Measurements from ENCODE around the gene CD28.

The CD28 gene

GRCh38 chr2:203669820-203670219, 36.6 kb upstream of the CD28 start:
- H3K27me3 ChIP-seq (ENCODE audit: control insufficient read depth in 3 of 3, insufficient read depth in 3 of 3, low read depth in 1 of 3, low read length in 3 of 3), result no peaks in the 10 kb centered on the region
- no peak overlapping the region for H4K8ac ChIP-seq (ENCODE audit: low read depth, low read length)
- H3K79me1 ChIP-seq (ENCODE audit: low read depth, low read length), result no peaks in the 10 kb centered on the region
- no peak overlapping the region for H3K4ac ChIP-seq (ENCODE audit: low read length)
- H3K4me3 ChIP-seq (ENCODE audit: low read length in 2 of 2), result no peak overlapping the region
- no peak overlapping the region for H2BK15ac ChIP-seq (ENCODE audit: low read length)
- H3K14ac ChIP-seq (ENCODE audit: low read length), result no peak overlapping the region
- no peak overlapping the region for H2BK12ac ChIP-seq (ENCODE audit: low read length)
- H3K9me3 ChIP-seq (replicated peaks in 1 of 2; ENCODE audit: control insufficient read depth in 2 of 2, insufficient read depth in 1 of 2, low read depth in 1 of 2, low read length in 2 of 2), result no peaks in the 10 kb centered on the region
- H4K91ac ChIP-seq (ENCODE audit: low read depth, low read length, poor library complexity), result no peak overlapping the region
- H2AK5ac ChIP-seq (ENCODE audit: low read depth, low read length), result no peak overlapping the region
- H3K4me2 ChIP-seq (ENCODE audit: insufficient read depth, low read length, poor library complexity, severe bottlenecking), result no peak overlapping the region
- H2BK5ac ChIP-seq (ENCODE audit: low read length), result no peak overlapping the region
- no peak overlapping the region for H3K27ac ChIP-seq (replicated peaks; ENCODE audit: low read length)
- no peak overlapping the region for H2AFZ ChIP-seq (ENCODE audit: low read length)
- WGBS, 2 donors (ENCODE audit: extremely low coverage in 2 of 2, insufficient read length in 2 of 2, insufficient replicate concordance in 1 of 2), result no CpG with 5 or more reads among the region's 2 CpGs
- no peak overlapping the region for H3K18ac ChIP-seq (ENCODE audit: low read length)
- H3K36me3 ChIP-seq (replicated peaks in 1 of 2; ENCODE audit: control insufficient read depth in 2 of 2, insufficient read depth in 2 of 2, low read length in 2 of 2), result no peaks in the 10 kb centered on the region
- no peak overlapping the region for H3K9ac ChIP-seq (ENCODE audit: low read depth, low read length, poor library complexity)
- no peak overlapping the region for H3K23ac ChIP-seq (ENCODE audit: low read depth, low read length, poor library complexity)
- H2BK120ac ChIP-seq (ENCODE audit: low read depth, low read length), result no peak overlapping the region
- H3K4me1 ChIP-seq (ENCODE audit: control insufficient read depth in 2 of 2, insufficient read depth in 1 of 2, low read depth in 1 of 2, low read length in 2 of 2), result no peaks in the 10 kb centered on the region
- DNase-seq (ENCODE audit: low spot score), result no peak

- H3K27me3 ChIP-seq (ENCODE audit: control insufficient read depth in 3 of 3, insufficient read depth in 3 of 3, low read depth in 1 of 3, low read length in 3 of 3), result no peaks in the 10 kb centered on the region
- H3K18ac ChIP-seq (ENCODE audit: low read length), result no peak overlapping the region
- no peak overlapping the region for H3K4ac ChIP-seq (ENCODE audit: low read length)
- no peak overlapping the region for H2AK5ac ChIP-seq (ENCODE audit: low read depth, low read length)
- H3K14ac ChIP-seq (ENCODE audit: low read length), result no peak overlapping the region
- no peak overlapping the region for H4K91ac ChIP-seq (ENCODE audit: low read depth, low read length, poor library complexity)
- DNase-seq (ENCODE audit: low spot score), result no peak
- no peak overlapping the region for H3K27ac ChIP-seq (replicated peaks; ENCODE audit: low read length)
- H2BK5ac ChIP-seq (ENCODE audit: low read length), result no peak overlapping the region
- H2BK12ac ChIP-seq (ENCODE audit: low read length), result no peak overlapping the region
- no peak overlapping the region for H3K23ac ChIP-seq (ENCODE audit: low read depth, low read length, poor library complexity)
- no peak overlapping the region for H4K8ac ChIP-seq (ENCODE audit: low read depth, low read length)
- no peaks in the 10 kb centered on the region for H3K36me3 ChIP-seq (replicated peaks in 1 of 2; ENCODE audit: control insufficient read depth in 2 of 2, insufficient read depth in 2 of 2, low read length in 2 of 2)
- no peak overlapping the region for H2AFZ ChIP-seq (ENCODE audit: low read length)
- no peaks in the 10 kb centered on the region for H3K4me1 ChIP-seq (ENCODE audit: control insufficient read depth in 2 of 2, insufficient read depth in 1 of 2, low read depth in 1 of 2, low read length in 2 of 2)
- no peak overlapping the region for H2BK15ac ChIP-seq (ENCODE audit: low read length)
- no peak overlapping the region for H2BK120ac ChIP-seq (ENCODE audit: low read depth, low read length)
- no peak overlapping the region for H3K9ac ChIP-seq (ENCODE audit: low read depth, low read length, poor library complexity)
- H3K9me3 ChIP-seq (replicated peaks in 1 of 2; ENCODE audit: control insufficient read depth in 2 of 2, insufficient read depth in 1 of 2, low read depth in 1 of 2, low read length in 2 of 2), result no peaks in the 10 kb centered on the region
- H3K4me2 ChIP-seq (ENCODE audit: insufficient read depth, low read length, poor library complexity, severe bottlenecking), result no peak overlapping the region
- H3K79me1 ChIP-seq (ENCODE audit: low read depth, low read length), result no peaks in the 10 kb centered on the region
- H3K4me3 ChIP-seq (ENCODE audit: low read length in 2 of 2), result no peak overlapping the region
These were observed 35.5 kb upstream of the CD28 start for GRCh38 chr2:203670939-203671338.

GRCh38 chr2:203671876-203672275, 34.6 kb upstream of the CD28 start:
- no peaks in the 10 kb centered on the region for H3K27me3 ChIP-seq (ENCODE audit: control insufficient read depth in 3 of 3, insufficient read depth in 3 of 3, low read depth in 1 of 3, low read length in 3 of 3)

GRCh38 chr2:203672856-203673255, 33.6 kb upstream of the CD28 start:
- no CpG with 5 or more reads among the region's 3 CpGs for WGBS, 2 donors (ENCODE audit: extremely low coverage in 2 of 2, insufficient read length in 2 of 2, insufficient replicate concordance in 1 of 2)
- Histone ChIP-seq H3K27me3 (ENCODE audit: control insufficient read depth in 3 of 3, insufficient read depth in 3 of 3, low read depth in 1 of 3, low read length in 3 of 3) (no peaks in the 10 kb centered on the region), H3K9ac (ENCODE audit: low read depth, low read length, poor library complexity) (no peak overlapping the region), H3K36me3 (replicated peaks in 1 of 2; ENCODE audit: control insufficient read depth in 2 of 2, insufficient read depth in 2 of 2, low read length in 2 of 2) (no peaks in the 10 kb centered on the region), H3K4ac (ENCODE audit: low read length) (no peak overlapping the region), H3K79me1 (ENCODE audit: low read depth, low read length) (no peaks in the 10 kb centered on the region), H2BK15ac (ENCODE audit: low read length) (no peak overlapping the region), H3K27ac (replicated peaks; ENCODE audit: low read length) (no peak overlapping the region), H2BK5ac (ENCODE audit: low read length) (no peak overlapping the region), H3K4me2 (ENCODE audit: insufficient read depth, low read length, poor library complexity, severe bottlenecking) (no peak overlapping the region), H3K4me3 (ENCODE audit: low read length in 2 of 2) (no peak overlapping the region), H2AFZ (ENCODE audit: low read length) (no peak overlapping the region), H3K23ac (ENCODE audit: low read depth, low read length, poor library complexity) (no peak overlapping the region), H3K14ac (ENCODE audit: low read length) (no peak overlapping the region), H2BK12ac (ENCODE audit: low read length) (no peak overlapping the region), H4K91ac (ENCODE audit: low read depth, low read length, poor library complexity) (no peak overlapping the region), H4K8ac (ENCODE audit: low read depth, low read length) (no peak overlapping the region), H2BK120ac (ENCODE audit: low read depth, low read length) (no peak overlapping the region), H3K4me1 (ENCODE audit: control insufficient read depth in 2 of 2, insufficient read depth in 1 of 2, low read depth in 1 of 2, low read length in 2 of 2) (no peaks in the 10 kb centered on the region), H3K9me3 (replicated peaks in 1 of 2; ENCODE audit: control insufficient read depth in 2 of 2, insufficient read depth in 1 of 2, low read depth in 1 of 2, low read length in 2 of 2) (no peaks in the 10 kb centered on the region), H3K18ac (ENCODE audit: low read length) (no peak overlapping the region), H2AK5ac (ENCODE audit: low read depth, low read length) (no peak overlapping the region)
- DNase-seq (ENCODE audit: low spot score), result no peak

More at GRCh38 chr2:203671876-203672275, 34.6 kb upstream of the CD28 start:
- H3K27ac ChIP-seq (replicated peaks; ENCODE audit: low read length), result no peak overlapping the region
- no peak overlapping the region for H2AFZ ChIP-seq (ENCODE audit: low read length)
- H4K91ac ChIP-seq (ENCODE audit: low read depth, low read length, poor library complexity), result no peak overlapping the region
- no peak overlapping the region for H3K23ac ChIP-seq (ENCODE audit: low read depth, low read length, poor library complexity)
- H2BK5ac ChIP-seq (ENCODE audit: low read length), result no peak overlapping the region
- H2BK15ac ChIP-seq (ENCODE audit: low read length), result no peak overlapping the region
- no peaks in the 10 kb centered on the region for H3K36me3 ChIP-seq (replicated peaks in 1 of 2; ENCODE audit: control insufficient read depth in 2 of 2, insufficient read depth in 2 of 2, low read length in 2 of 2)
- no peak overlapping the region for H3K9ac ChIP-seq (ENCODE audit: low read depth, low read length, poor library complexity)
- H3K18ac ChIP-seq (ENCODE audit: low read length), result no peak overlapping the region
- no CpG with 5 or more reads among the region's 1 CpG for WGBS, 2 donors (ENCODE audit: extremely low coverage in 2 of 2, insufficient read length in 2 of 2, insufficient replicate concordance in 1 of 2)
- no peak overlapping the region for H3K4me2 ChIP-seq (ENCODE audit: insufficient read depth, low read length, poor library complexity, severe bottlenecking)
- no peak overlapping the region for H3K4ac ChIP-seq (ENCODE audit: low read length)
- DNase-seq (ENCODE audit: low spot score), result no peak
- no peaks in the 10 kb centered on the region for H3K79me1 ChIP-seq (ENCODE audit: low read depth, low read length)
- no peak overlapping the region for H4K8ac ChIP-seq (ENCODE audit: low read depth, low read length)
- H3K4me1 ChIP-seq (ENCODE audit: control insufficient read depth in 2 of 2, insufficient read depth in 1 of 2, low read depth in 1 of 2, low read length in 2 of 2), result no peaks in the 10 kb centered on the region
- H3K9me3 ChIP-seq (replicated peaks in 1 of 2; ENCODE audit: control insufficient read depth in 2 of 2, insufficient read depth in 1 of 2, low read depth in 1 of 2, low read length in 2 of 2), result no peaks in the 10 kb centered on the region
- H3K4me3 ChIP-seq (ENCODE audit: low read length in 2 of 2), result no peak overlapping the region
- H3K14ac ChIP-seq (ENCODE audit: low read length), result no peak overlapping the region
- no peak overlapping the region for H2AK5ac ChIP-seq (ENCODE audit: low read depth, low read length)
- H2BK120ac ChIP-seq (ENCODE audit: low read depth, low read length), result no peak overlapping the region
- no peak overlapping the region for H2BK12ac ChIP-seq (ENCODE audit: low read length)
